Stimulated activated CD8-positive, alpha-beta memory T cell treated with anti-CD3 and anti-CD28 coated beads, Interleukin-4, amount 100 ng/mL, for 24 hours (primary cell): Measurements from ENCODE around the gene AKR1C8.
"Not testable (repeated sequence)": the region's sequence is repeated elsewhere in the genome, so short reads cannot be mapped to it uniquely, and the experiment has no call there.

Experiments used
- DNase-seq: peaks from one replicate; pipeline ENCODE4 v3.0.0-alpha.2; 2020; ENCODE audit warnings: low read depth

Gene AKR1C8

GRCh38 chr10:5184987-5185775 is at the start of gene AKR1C8:
AKR1C8 (minus strand) TSS chr10:5185150; CDS start chr10:5185104, 46 bp downstream.
- DNase-seq = no peak

GRCh38 chr10:5234106-5234860 is 49.3 kb upstream of the AKR1C8 start:
- DNase-seq = no peak

- DNase-seq = no peak
These were observed 48.4 kb upstream of the AKR1C8 start for GRCh38 chr10:5233324-5233723.

- DNase-seq = no peak
These were observed 44.1 kb upstream of the AKR1C8 start for GRCh38 chr10:5229019-5229418.

- DNase-seq = not testable (repeated sequence)
These were observed 38.0 kb upstream of the AKR1C8 start for GRCh38 chr10:5222942-5223341.

- DNase-seq = no peak
These were observed 34.3 kb upstream of the AKR1C8 start for GRCh38 chr10:5219262-5219661.

- no peak for DNase-seq
These were observed 31.9 kb upstream of the AKR1C8 start for GRCh38 chr10:5216801-5217200.

- DNase-seq = no peak
These were observed 27.0 kb upstream of the AKR1C8 start for GRCh38 chr10:5211696-5212536.

- DNase-seq = not testable (repeated sequence)
These were observed 25.3 kb upstream of the AKR1C8 start for GRCh38 chr10:5210261-5210660.

- DNase-seq = not testable (repeated sequence)
These were observed 24.8 kb upstream of the AKR1C8 start for GRCh38 chr10:5209776-5210175.

GRCh38 chr10:5206799-5207198 is 21.8 kb upstream of the AKR1C8 start:
- DNase-seq = no peak

- DNase-seq = no peak
These were observed 14.4 kb upstream of the AKR1C8 start for GRCh38 chr10:5199398-5199797.

- DNase-seq = no peak
These were observed 13.4 kb upstream of the AKR1C8 start for GRCh38 chr10:5198386-5198785.

GRCh38 chr10:5196702-5197113 is 11.8 kb upstream of the AKR1C8 start, which contains the start of gene AKR1C4:
AKR1C4 (plus strand) TSS chr10:5196837; CDS start chr10:5196868, 31 bp downstream.
- DNase-seq = no peak

GRCh38 chr10:5195727-5196374 is 10.9 kb upstream of the AKR1C8 start:
- no peak for DNase-seq

- no peak for DNase-seq
These were observed 9.5 kb upstream of the AKR1C8 start for GRCh38 chr10:5194431-5194830.

GRCh38 chr10:5188358-5188757 is 3.4 kb upstream of the AKR1C8 start:
- DNase-seq = no peak

GRCh38 chr10:5187867-5188266 is 2.9 kb upstream of the AKR1C8 start:
- DNase-seq = no peak

GRCh38 chr10:5183923-5184322 is 1.0 kb downstream of the AKR1C8 start:
- no peak for DNase-seq

GRCh38 chr10:5180503-5180902 is 4.4 kb downstream of the AKR1C8 start:
- not testable (repeated sequence) for DNase-seq

- DNase-seq = not testable (repeated sequence)
These were observed 9.4 kb downstream of the AKR1C8 start for GRCh38 chr10:5175581-5175980.
